Thyroid gland (tissue), 4 donors: ENCODE measurements around the gene ILDR2.

Experiments
- POLR2A ChIP-seq, 2 donors: fragments of 450-650 bp; IDR thresholded peaks; one replicate each; pipeline ENCODE4 v1.6.1; 2017; ENCODE audit warnings: antibody characterized with exemption in 2 of 2, mild to moderate bottlenecking in 2 of 2, moderate library complexity in 1 of 2
- TF ChIP-seq, protein P1 (sequence below), 6 experiments: fragments of 200-600 bp in 3 of 6; fragments of 450-650 bp in 3 of 6; sonication (generic) in 3 of 6; IDR thresholded peaks; one replicate each; pipeline ENCODE4 v1.5.1; 2016 to 2019; ENCODE audit warnings: antibody characterized with exemption in 6 of 6, mild to moderate bottlenecking in 2 of 6, inconsistent platforms in 1 of 6, moderate library complexity in 1 of 6

DNA sequence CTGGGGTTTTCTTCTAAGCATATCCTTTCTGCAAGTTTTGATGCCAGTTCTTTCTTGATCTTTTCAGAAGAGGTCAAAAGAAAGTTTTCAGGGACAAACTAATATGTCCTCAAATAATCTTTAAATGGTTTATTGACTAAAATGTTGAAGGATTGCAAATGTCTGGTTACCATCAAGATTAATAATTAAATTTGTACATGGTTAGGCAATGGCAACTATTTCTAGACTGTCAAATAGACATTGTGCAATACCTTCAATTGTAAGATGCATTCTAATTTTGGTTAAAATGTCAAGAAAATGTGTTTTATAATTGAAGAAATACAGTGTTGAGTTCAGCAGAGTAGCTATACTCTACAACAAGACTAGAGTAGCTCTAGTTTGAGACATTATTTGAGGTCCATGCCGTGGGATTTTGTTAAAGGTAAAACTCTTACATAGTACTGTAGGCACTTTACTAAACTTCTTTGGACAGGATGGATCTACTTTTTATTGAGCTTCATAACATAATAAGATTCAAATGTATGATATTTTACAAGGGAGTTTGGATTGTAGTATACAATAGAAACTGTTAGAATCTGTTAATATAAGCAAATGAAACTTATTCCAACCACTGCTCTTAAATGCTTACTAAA, 36.3 kb upstream of the ILDR2 start:
- TF ChIP-seq, protein P1, sequence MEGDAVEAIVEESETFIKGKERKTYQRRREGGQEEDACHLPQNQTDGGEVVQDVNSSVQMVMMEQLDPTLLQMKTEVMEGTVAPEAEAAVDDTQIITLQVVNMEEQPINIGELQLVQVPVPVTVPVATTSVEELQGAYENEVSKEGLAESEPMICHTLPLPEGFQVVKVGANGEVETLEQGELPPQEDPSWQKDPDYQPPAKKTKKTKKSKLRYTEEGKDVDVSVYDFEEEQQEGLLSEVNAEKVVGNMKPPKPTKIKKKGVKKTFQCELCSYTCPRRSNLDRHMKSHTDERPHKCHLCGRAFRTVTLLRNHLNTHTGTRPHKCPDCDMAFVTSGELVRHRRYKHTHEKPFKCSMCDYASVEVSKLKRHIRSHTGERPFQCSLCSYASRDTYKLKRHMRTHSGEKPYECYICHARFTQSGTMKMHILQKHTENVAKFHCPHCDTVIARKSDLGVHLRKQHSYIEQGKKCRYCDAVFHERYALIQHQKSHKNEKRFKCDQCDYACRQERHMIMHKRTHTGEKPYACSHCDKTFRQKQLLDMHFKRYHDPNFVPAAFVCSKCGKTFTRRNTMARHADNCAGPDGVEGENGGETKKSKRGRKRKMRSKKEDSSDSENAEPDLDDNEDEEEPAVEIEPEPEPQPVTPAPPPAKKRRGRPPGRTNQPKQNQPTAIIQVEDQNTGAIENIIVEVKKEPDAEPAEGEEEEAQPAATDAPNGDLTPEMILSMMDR (IDR thresholded peaks at IDR 0.05), result no peak
- no peak for TF ChIP-seq POLR2A (IDR thresholded peaks at IDR 0.05)
